HL-60 (cell line): Measurements from ENCODE around the gene GOLIM4.

Source experiments
- DNase-seq, 2 experiments: peaks; one replicate each; pipeline ENCODE4 v3.0.0-alpha.2; 2010 to 2020; ENCODE audit warnings: low read depth in 1 of 2, low spot score in 1 of 2
- H3K27ac ChIP-seq: fragments of 250-450 bp; sonication (Bioruptor Pico); replicated peaks from 2 replicates; pipeline ENCODE4 v1.5.1; 2020; ENCODE audit warnings: mild to moderate bottlenecking, moderate library complexity
- H3K27me3 ChIP-seq: fragments of 250-450 bp; sonication (Bioruptor Pico); 2 replicates; pipeline ENCODE4 v1.5.1; 2021; ENCODE audit warnings: mild to moderate bottlenecking, moderate library complexity; ENCODE audit not compliant: insufficient read depth, poor library complexity, severe bottlenecking
- H3K4me3 ChIP-seq: replicated peaks from 2 replicates; pipeline ENCODE4 v1.5.1; 2011; ENCODE audit warnings: mild to moderate bottlenecking, control low read depth, low read length; ENCODE audit not compliant: insufficient read depth
- CTCF ChIP-seq: IDR thresholded peaks from one replicate; pipeline ENCODE4 v1.5.1; 2011; ENCODE audit warnings: low read length, control low read depth, inconsistent platforms; ENCODE audit not compliant: insufficient read depth
- GABPA ChIP-seq: IDR thresholded peaks from 2 replicates; pipeline ENCODE4 v1.6.1; 2012; ENCODE audit warnings: low read depth
- POLR2AphosphoS5 ChIP-seq: IDR thresholded peaks from 2 replicates; pipeline ENCODE4 v1.6.1; 2012; ENCODE audit warnings: low read depth
- REST ChIP-seq: IDR thresholded peaks from 2 replicates; pipeline ENCODE4 v1.6.1; 2012; ENCODE audit warnings: low read depth; ENCODE audit not compliant: insufficient replicate concordance
- SPI1 ChIP-seq: IDR thresholded peaks from 2 replicates; pipeline ENCODE4 v1.6.1; 2012; ENCODE audit warnings: low read depth, mild to moderate bottlenecking, borderline replicate concordance

Gene GOLIM4

GRCh38 chr3:168034152-168034928 is 61.4 kb downstream of the GOLIM4 start:
- Histone ChIP-seq H3K27ac (no peak overlapping the region), H3K4me3 (no peak overlapping the region), H3K27me3 (no peaks in the 10 kb centered on the region)
- no peak for DNase-seq
- TF ChIP-seq REST, result no peak
- no peak for TF ChIP-seq SPI1
- TF ChIP-seq CTCF, result no peak
- no peak for TF ChIP-seq POLR2AphosphoS5
- TF ChIP-seq GABPA, result no peak

- no peak for DNase-seq
- TF ChIP-seq CTCF (no peak), GABPA (no peak), SPI1 (no peak), POLR2AphosphoS5 (no peak), REST (no peak)
- no peaks in the 10 kb centered on the region for H3K27me3 ChIP-seq
Observed at GRCh38 chr3:168030577-168030976, 65.1 kb downstream of the GOLIM4 start.

GRCh38 chr3:168029705-168030104 is 66.0 kb downstream of the GOLIM4 start:
- DNase-seq, result no peak
- TF ChIP-seq SPI1 (no peak), CTCF (no peak), POLR2AphosphoS5 (no peak), REST (no peak)

More at GRCh38 chr3:168030577-168030976, 65.1 kb downstream of the GOLIM4 start:
- H3K27ac ChIP-seq, result no peak overlapping the region
- no peak overlapping the region for H3K4me3 ChIP-seq

More at GRCh38 chr3:168029705-168030104, 66.0 kb downstream of the GOLIM4 start:
- H3K27me3 ChIP-seq, result no peaks in the 10 kb centered on the region
- H3K27ac ChIP-seq, result no peak overlapping the region
- H3K4me3 ChIP-seq, result no peak overlapping the region
